Hematopoietic multipotent progenitor cell treated with erythropoietin and hydrocortisone succinate and interleukin-3 and kit ligand, for 15 days (in vitro differentiated cells): Measurements from ENCODE around the gene RPS23.

Source experiments
- DNase-seq: peaks from one replicate; pipeline ENCODE4 v3.0.0-alpha.2; 2015; ENCODE audit warnings: low spot score

Gene RPS23

DNA sequence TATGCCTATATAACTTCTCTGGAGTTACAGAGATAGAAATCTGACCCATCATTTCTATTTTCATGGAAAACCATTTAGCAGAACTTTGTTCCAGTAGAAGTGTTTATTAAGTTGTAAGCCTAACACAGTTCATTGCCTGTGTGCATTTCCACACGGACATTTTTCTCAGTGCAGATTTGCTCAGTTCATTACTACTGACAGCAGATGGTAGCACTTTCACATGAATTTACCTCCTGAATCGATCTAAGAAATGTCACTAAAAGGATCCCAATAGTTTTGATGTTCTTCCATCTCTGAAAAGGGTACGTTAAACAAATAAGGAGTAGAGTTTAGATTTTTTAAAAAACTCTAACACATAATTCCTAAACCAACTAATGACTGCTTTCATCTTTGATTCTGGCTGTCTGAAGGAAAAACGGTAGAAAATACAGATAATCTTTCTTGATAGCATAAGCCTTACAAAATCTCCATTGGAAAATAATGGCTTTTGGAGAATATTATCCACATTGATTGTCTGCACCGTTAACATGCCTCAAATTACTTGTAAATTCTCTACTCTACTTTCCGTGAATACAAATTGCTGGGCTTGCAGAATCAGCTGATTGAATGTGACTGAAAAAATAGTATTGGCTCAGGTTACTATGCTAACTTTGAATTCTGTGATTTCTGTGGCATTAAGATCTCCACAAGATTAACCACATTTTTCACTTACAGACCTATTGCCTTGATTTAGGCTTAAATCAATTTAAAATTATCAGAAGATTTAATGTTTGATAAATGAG is 33.1 kb downstream of the RPS23 start:
- DNase-seq = no peak

DNA sequence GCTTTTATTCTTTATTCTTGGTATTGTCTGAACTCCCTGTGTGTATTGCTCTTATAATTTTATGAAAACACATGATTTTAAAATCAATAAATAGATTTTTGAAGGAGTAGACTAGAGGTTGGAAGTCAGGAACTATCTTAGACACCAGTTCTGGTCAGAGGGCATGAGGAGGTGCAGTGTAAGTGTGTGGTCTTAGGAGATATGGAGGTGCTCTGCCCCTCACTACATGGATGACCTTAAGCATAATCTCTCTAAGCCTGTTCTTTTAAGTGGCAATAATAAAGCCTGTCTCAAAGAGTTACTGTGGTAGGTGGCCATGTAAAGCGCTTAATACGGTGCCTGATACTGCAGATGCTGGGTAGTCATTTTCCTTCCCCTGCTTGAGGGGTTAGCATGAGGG is 34.0 kb downstream of the RPS23 start:
- DNase-seq = no peak

DNA sequence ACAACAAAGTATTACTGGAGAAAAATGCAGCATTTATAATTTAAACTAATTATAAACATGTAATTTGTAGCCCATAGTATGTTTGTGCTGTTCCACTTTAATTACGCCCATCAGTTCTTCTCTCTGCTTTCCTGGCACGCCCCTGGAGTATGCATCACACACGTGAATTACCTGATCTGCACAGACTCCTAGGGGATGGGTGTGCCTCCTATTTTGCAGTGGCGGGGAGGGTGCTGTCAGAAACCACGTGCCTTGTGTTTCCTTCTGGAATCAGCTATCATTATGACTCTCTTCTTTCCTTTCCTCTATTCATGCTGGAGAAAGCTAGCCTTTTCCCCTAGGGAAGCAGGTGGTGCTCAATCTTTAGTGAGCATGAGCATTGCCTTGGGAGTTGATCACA is 43.3 kb downstream of the RPS23 start:
- DNase-seq = no peak

DNA sequence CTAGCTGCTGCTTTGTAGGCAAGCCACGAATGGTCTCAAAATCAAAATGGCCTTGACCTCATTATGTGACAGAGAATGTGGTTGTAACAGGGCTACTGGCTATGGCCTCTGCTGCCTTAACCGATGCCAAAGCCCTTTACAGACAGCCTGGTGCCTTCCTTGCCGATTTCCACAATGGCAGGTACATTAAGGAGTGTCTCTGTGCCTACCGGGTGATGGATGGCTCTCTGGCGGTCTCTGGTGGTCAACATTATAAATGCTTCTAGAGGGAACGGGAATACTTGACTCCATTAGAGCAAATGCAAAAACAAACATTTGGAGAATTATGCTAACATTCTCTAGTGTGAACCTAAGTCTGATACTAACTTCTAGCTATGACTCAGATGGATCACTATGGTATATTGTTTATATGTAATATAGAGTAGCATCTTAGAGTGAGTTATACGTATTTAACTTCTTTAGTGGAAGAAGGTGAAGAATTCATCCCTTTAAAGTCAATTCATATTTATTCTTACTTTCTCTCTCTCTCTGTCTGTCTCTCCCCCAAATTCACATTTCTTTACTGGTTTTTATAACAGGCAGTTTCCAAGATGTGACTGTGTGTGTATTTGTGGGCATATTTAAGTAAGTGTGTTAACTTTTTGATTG is 52.5 kb downstream of the RPS23 start:
- DNase-seq = peak; percentile 61
